HCT116 (cell line): ENCODE measurements around the gene MARCHF7. TPM values are rescaled to one million over a fixed set of nuclear protein-coding genes. Genes with fewer than 3 reads are reported as not detected.

Experiments used
- ATAC-seq: fragments of 200-7000 bp; cut with Tn5 transposase; 2 replicates; pipeline ENCODE4 v1.9.1; 2020; ENCODE audit warnings: mild to moderate bottlenecking, moderate library complexity
- BruUV-seq: library from RNA; stranded (reverse); fragments of 400-500 nt; replicated peaks from 2 replicates; lab custom pipeline; 2021; lab: Mats Ljungman, UMichigan
- CTCF ChIA-PET: fragments of 300-600 bp; sonication (Branson Sonifier 250); formaldehyde crosslinking; loops from one replicate; lab custom pipeline; 2021; ENCODE audit warnings: antibody characterized with exemption; lab: Charles Lee
- POLR2A ChIA-PET: fragments of 300-600, 350-600 bp; sonication (Branson Sonifier 250); formaldehyde crosslinking; loops from one replicate; lab custom pipeline; 2021; ENCODE audit warnings: antibody characterized with exemption; lab: Charles Lee
- RAD21 ChIA-PET, 2 experiments: fragments of 300-600 bp; sonication (Branson Sonifier 250); formaldehyde crosslinking; loops; one replicate each; lab custom pipeline; 2023; ENCODE audit warnings: low total read pairs in 2 of 2; ENCODE audit not compliant: uncharacterized antibody in 2 of 2, unreplicated experiment in 2 of 2, low non-redundant PET in 1 of 2; lab: Charles Lee
- DNase-seq: peaks from one replicate; pipeline ENCODE4 v3.0.0-alpha.2; 2010; ENCODE audit warnings: low read depth, low spot score
- H2AFZ ChIP-seq: fragments of 200-600 bp; shearing (Covaris generic), sonication (generic); 2 replicates; pipeline ENCODE4 v1.6.1; 2017; ENCODE audit warnings: low read depth, mixed run types, mixed read lengths, antibody characterized with exemption, low read length; ENCODE audit not compliant: poor library complexity, severe bottlenecking
- H3K27ac ChIP-seq: 2 replicates; pipeline ENCODE4 v1.5.1; 2012; ENCODE audit warnings: low read depth, low read length
- H3K27me3 ChIP-seq: fragments of 200-600 bp; sonication (generic); 2 replicates; pipeline ENCODE4 v1.6.1; 2016; ENCODE audit warnings: mixed run types, low read length, mixed read lengths; ENCODE audit not compliant: insufficient read depth
- H3K36me3 ChIP-seq, 2 experiments: fragments of 200-500 bp in 1 of 2; fragments of 200-600 bp in 1 of 2; sonication (Bioruptor generic) in 1 of 2; sonication (generic) in 1 of 2; 2 replicates each; pipeline versions ENCODE4 v1.5.1 to v1.6.1; 2014 to 2016; ENCODE audit warnings: low read length in 2 of 2, inconsistent platforms in 1 of 2, mixed read lengths in 1 of 2, mixed run types in 1 of 2; ENCODE audit not compliant: insufficient read depth in 2 of 2, control insufficient read depth in 1 of 2
- H3K4me1 ChIP-seq, 2 experiments: fragments of 200-600 bp in 1 of 2; sonication (generic) in 1 of 2; 2 replicates each; pipeline versions ENCODE4 v1.5.1 to v1.6.1; 2012 to 2017; ENCODE audit warnings: low read length in 2 of 2, inconsistent platforms in 1 of 2, mild to moderate bottlenecking in 1 of 2, mixed read lengths in 1 of 2, mixed run types in 1 of 2, moderate library complexity in 1 of 2; ENCODE audit not compliant: insufficient read depth in 2 of 2, control insufficient read depth in 1 of 2
- H3K4me2 ChIP-seq: fragments of 200-600 bp; sonication (generic); 2 replicates; pipeline ENCODE4 v1.6.1; 2017; ENCODE audit warnings: mixed run types, low read length, mixed read lengths
- H3K4me3 ChIP-seq, 2 experiments: fragments of 200-600 bp in 1 of 2; sonication (generic) in 1 of 2; replicated peaks in 1 of 2; 2 replicates each; pipeline ENCODE4 v1.5.1; 2011 to 2016; ENCODE audit warnings: low read length in 2 of 2, control low read depth in 1 of 2, low read depth in 1 of 2, mild to moderate bottlenecking in 1 of 2, mixed read lengths in 1 of 2, mixed run types in 1 of 2
- H3K79me2 ChIP-seq: fragments of 200-600 bp; sonication (generic); 2 replicates; pipeline ENCODE4 v1.6.1; 2017; ENCODE audit warnings: mild to moderate bottlenecking, mixed run types, low read length, moderate library complexity, mixed read lengths; ENCODE audit not compliant: insufficient read depth
- H3K9ac ChIP-seq: fragments of 200-600 bp; sonication (generic); 2 replicates; pipeline ENCODE4 v1.6.1; 2016; ENCODE audit warnings: low read length, mixed read lengths
- H3K9me2 ChIP-seq: fragments of 200-600 bp; sonication (generic), shearing (Covaris generic); 2 replicates; pipeline ENCODE4 v1.6.1; 2017; ENCODE audit warnings: mixed run types, mild to moderate bottlenecking, moderate library complexity; ENCODE audit not compliant: insufficient read depth
- H3K9me3 ChIP-seq, 2 experiments: fragments of 200-500 bp in 1 of 2; fragments of 200-600 bp in 1 of 2; sonication (Bioruptor generic) in 1 of 2; sonication (generic) in 1 of 2; 2 replicates each; pipeline ENCODE4 v1.6.1; 2014 to 2017; ENCODE audit warnings: low read length in 2 of 2, mixed read lengths in 2 of 2, inconsistent platforms in 1 of 2, low read depth in 1 of 2, mild to moderate bottlenecking in 1 of 2, mixed run types in 1 of 2, moderate library complexity in 1 of 2; ENCODE audit not compliant: control insufficient read depth in 1 of 2, insufficient read depth in 1 of 2
- H4K20me1 ChIP-seq: fragments of 200-600 bp; sonication (generic), shearing (Covaris generic); 2 replicates; pipeline ENCODE4 v1.6.1; 2017; ENCODE audit warnings: mixed run types, mild to moderate bottlenecking, moderate library complexity; ENCODE audit not compliant: insufficient read depth
- CBX3 ChIP-seq: IDR thresholded peaks from 2 replicates; pipeline ENCODE4 v1.6.1; 2012; ENCODE audit warnings: low read depth
- CTCF ChIP-seq, 3 experiments: fragments of 200-600 bp in 1 of 3; sonication (generic) in 1 of 3; IDR thresholded peaks in 2 of 3; conservative IDR thresholded peaks in 1 of 3; 2 replicates each; pipeline ENCODE4 v1.5.1; 2012 to 2017; ENCODE audit warnings: low read depth in 2 of 3, low read length in 2 of 3, antibody characterized with exemption in 1 of 3, borderline replicate concordance in 1 of 3, control low read depth in 1 of 3, mild to moderate bottlenecking in 1 of 3, mixed read lengths in 1 of 3, mixed run types in 1 of 3, moderate library complexity in 1 of 3; ENCODE audit not compliant: insufficient read depth in 1 of 3
- EGR1 ChIP-seq: IDR thresholded peaks from 2 replicates; pipeline ENCODE4 v1.6.1; 2012; ENCODE audit warnings: low read depth
- ELF1 ChIP-seq: IDR thresholded peaks from 2 replicates; pipeline ENCODE4 v1.6.1; 2012; ENCODE audit warnings: low read depth, borderline replicate concordance
- EZH2phosphoT487 ChIP-seq: fragments of 200-600 bp; IDR thresholded peaks from 2 replicates; pipeline ENCODE4 v1.6.1; 2018; ENCODE audit warnings: antibody characterized with exemption, borderline replicate concordance
- JUND ChIP-seq: IDR thresholded peaks from 2 replicates; pipeline ENCODE4 v1.6.1; 2012
- MAX ChIP-seq: IDR thresholded peaks from 2 replicates; pipeline ENCODE4 v1.6.1; 2012
- POLR2A ChIP-seq: IDR thresholded peaks from 2 replicates; pipeline ENCODE4 v1.7.0; 2011; ENCODE audit warnings: borderline replicate concordance; ENCODE audit not compliant: insufficient read depth, insufficient read length; ENCODE audit errors: extremely low read depth
- POLR2AphosphoS5 ChIP-seq: IDR thresholded peaks from 2 replicates; pipeline ENCODE4 v1.6.1; 2011; ENCODE audit warnings: mild to moderate bottlenecking, low read depth, low read length, moderate library complexity
- RAD21 ChIP-seq: IDR thresholded peaks from 2 replicates; pipeline ENCODE4 v1.6.1; 2012; ENCODE audit warnings: low read depth, mild to moderate bottlenecking
- REST ChIP-seq: IDR thresholded peaks from 2 replicates; pipeline ENCODE4 v1.6.1; 2012; ENCODE audit warnings: low read depth
- ZFX ChIP-seq: fragments of 450-650 bp; IDR thresholded peaks from 2 replicates; pipeline ENCODE4 v1.6.1; 2017
- intact Hi-C: fragments of 100-400 bp; cut with micrococcal nuclease; formaldehyde crosslinking; loops from 2 replicates; pipeline ENCODE4 v1.10.0; 2022
- total RNA-seq: library from RNA; stranded (reverse); gene quantifications from one replicate; pipeline ENCODE4 v1.2.1, GENCODE V29; 2021; ENCODE audit not compliant: unreplicated experiment
- TF ChIP-seq, protein P1 (sequence below): IDR thresholded peaks from 2 replicates; pipeline ENCODE4 v1.6.1; 2012

The MARCHF7 gene
- total RNA-seq, 1 experiment from 2014 or later: 65.9 TPM

- H3K4me2 ChIP-seq: no peak overlapping the region
- no peaks in the 10 kb centered on the region for H3K9me3 ChIP-seq
- DNase-seq: no peak
- intact Hi-C loops: no loop called here
- no peaks in the 10 kb centered on the region for H4K20me1 ChIP-seq
- H3K4me1 ChIP-seq: peaks cover 0 to 15% of the 10 kb centered on the region in 2 experiments; a peak in 2 of 4 replicates
- ChIA-PET CTCF (no interaction called here), POLR2A (interaction anchor here (1.7 kb wide), 1 partner anchor 9 kb away, joined by 3 read pairs; no protein-coding TSS in a partner anchor), RAD21 (no interaction called here)
- no peak overlapping the region for H2AFZ ChIP-seq
- no peak for ATAC-seq
- H3K27me3 ChIP-seq: no peaks in the 10 kb centered on the region
- no peaks in the 10 kb centered on the region for H3K9me2 ChIP-seq
- no peaks in the 10 kb centered on the region for H3K36me3 ChIP-seq
- no peak overlapping the region for H3K4me3 ChIP-seq
- BruUV-seq: no TSS peak
- H3K79me2 ChIP-seq: no peaks in the 10 kb centered on the region
- TF ChIP-seq POLR2AphosphoS5 (no peak), CBX3 (no peak), RAD21 (no peak), ZFX (no peak), JUND (no peak), EGR1 (no peak), REST (no peak), EZH2phosphoT487 (no peak), CTCF (IDR thresholded peaks at IDR 0.05 in 2 of 3, conservative IDR thresholded peaks at IDR 0.05 in 1 of 3; ENCODE audit: borderline replicate concordance in 1 of 3, insufficient read depth in 1 of 3, low read depth in 2 of 3, low read length in 2 of 3) (no peak), ELF1 (no peak), POLR2A (no peak), MAX (no peak)
- TF ChIP-seq, protein P1, sequence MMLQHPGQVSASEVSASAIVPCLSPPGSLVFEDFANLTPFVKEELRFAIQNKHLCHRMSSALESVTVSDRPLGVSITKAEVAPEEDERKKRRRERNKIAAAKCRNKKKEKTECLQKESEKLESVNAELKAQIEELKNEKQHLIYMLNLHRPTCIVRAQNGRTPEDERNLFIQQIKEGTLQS: no peak
- H3K27ac ChIP-seq: no peak overlapping the region
- no peak overlapping the region for H3K9ac ChIP-seq
Measured at GRCh38 chr2:159683817-159684216, 28.5 kb upstream of the MARCHF7 start.
